HCT116 (cell line): ENCODE results near the gene TSPAN14.

ENCODE experiments used
- CEBPB ChIP-seq: IDR thresholded peaks from 2 replicates; pipeline ENCODE4 v1.6.1; 2012; ENCODE audit warnings: low read depth
- CTCF ChIP-seq, 3 experiments: fragments of 200-600 bp in 1 of 3; sonication (generic) in 1 of 3; IDR thresholded peaks in 2 of 3; conservative IDR thresholded peaks in 1 of 3; 2 replicates each; pipeline ENCODE4 v1.5.1; 2012 to 2017; ENCODE audit warnings: low read depth in 2 of 3, low read length in 2 of 3, antibody characterized with exemption in 1 of 3, borderline replicate concordance in 1 of 3, control low read depth in 1 of 3, mild to moderate bottlenecking in 1 of 3, mixed read lengths in 1 of 3, mixed run types in 1 of 3, moderate library complexity in 1 of 3; ENCODE audit not compliant: insufficient read depth in 1 of 3
- POLR2A ChIP-seq: IDR thresholded peaks from 2 replicates; pipeline ENCODE4 v1.7.0; 2011; ENCODE audit warnings: borderline replicate concordance; ENCODE audit not compliant: insufficient read depth, insufficient read length; ENCODE audit errors: extremely low read depth
- TCF7L2 ChIP-seq: IDR thresholded peaks from 2 replicates; pipeline ENCODE4 v1.7.0; 2011; ENCODE audit warnings: borderline replicate concordance, inconsistent platforms; ENCODE audit not compliant: insufficient read depth, insufficient read length; ENCODE audit errors: extremely low read depth

GRCh38 chr10:80405035-80405434 lies 49.1 kb upstream of the TSPAN14 start:
- TF ChIP-seq CEBPB (no peak), CTCF (IDR thresholded peaks at IDR 0.05 in 2 of 3, conservative IDR thresholded peaks at IDR 0.05 in 1 of 3; ENCODE audit: borderline replicate concordance in 1 of 3, insufficient read depth in 1 of 3, low read depth in 2 of 3, low read length in 2 of 3) (no peak), TCF7L2 (no peak), POLR2A (no peak)
